Neural cell (in vitro differentiated cells): ENCODE data around the gene SHC2. TPM values are rescaled to one million over a fixed set of nuclear protein-coding genes. Genes with fewer than 3 reads are reported as not detected.

Experiments used
- H2AFZ ChIP-seq: fragments of 200-600, 300-800 bp; sonication (generic), shearing (Covaris generic); 2 replicates; pipeline ENCODE4 v1.6.0; 2014; ENCODE audit warnings: low read depth, mild to moderate bottlenecking, antibody characterized with exemption, low read length, moderate library complexity
- H3F3A ChIP-seq: fragments of 200-600 bp; shearing (Covaris generic); 2 replicates; pipeline ENCODE4 v1.6.1; 2016; ENCODE audit warnings: mild to moderate bottlenecking, moderate library complexity, mixed read lengths, antibody characterized with exemption, low read length; ENCODE audit not compliant: insufficient read depth, poor library complexity, severe bottlenecking
- H3K27ac ChIP-seq: fragments of 200-600, 300-800 bp; sonication (generic), shearing (Covaris generic); 2 replicates; pipeline ENCODE4 v1.5.1; 2014; ENCODE audit warnings: mild to moderate bottlenecking, low read length, moderate library complexity
- H3K27me3 ChIP-seq: fragments of 300-800, 200-600 bp; sonication (generic), shearing (Covaris generic); 2 replicates; pipeline ENCODE4 v1.6.0; 2014; ENCODE audit warnings: mild to moderate bottlenecking, low read depth, low read length, moderate library complexity; ENCODE audit not compliant: insufficient read depth
- H3K36me3 ChIP-seq: fragments of 300-800, 200-600 bp; sonication (generic), shearing (Covaris generic); 2 replicates; pipeline ENCODE4 v1.5.1; 2014; ENCODE audit warnings: mild to moderate bottlenecking, antibody characterized with exemption, low read length, moderate library complexity; ENCODE audit not compliant: insufficient read depth
- H3K4me2 ChIP-seq: fragments of 300-800, 200-600 bp; sonication (generic), shearing (Covaris generic); 2 replicates; pipeline ENCODE4 v1.6.0; 2014; ENCODE audit warnings: mild to moderate bottlenecking, low read length
- H3K4me3 ChIP-seq: fragments of 300-800, 200-600 bp; sonication (generic), shearing (Covaris generic); 2 replicates; pipeline ENCODE4 v1.5.1; 2014; ENCODE audit warnings: mild to moderate bottlenecking, low read length, moderate library complexity
- H3K79me2 ChIP-seq: fragments of 200-600 bp; shearing (Covaris generic); replicated peaks from 2 replicates; pipeline ENCODE4 v1.6.0; 2014; ENCODE audit warnings: mild to moderate bottlenecking, low read length, moderate library complexity; ENCODE audit not compliant: insufficient read depth
- H3K9ac ChIP-seq: fragments of 300-800, 200-600 bp; sonication (generic), shearing (Covaris generic); 2 replicates; pipeline ENCODE4 v1.6.1; 2016; ENCODE audit warnings: mild to moderate bottlenecking, low read length, mixed read lengths
- H3K9me2 ChIP-seq: fragments of 200-600 bp; shearing (Covaris generic); 2 replicates; pipeline ENCODE4 v1.6.1; 2016; ENCODE audit warnings: mild to moderate bottlenecking, low read length, mixed read lengths; ENCODE audit not compliant: insufficient read depth
- H3K9me3 ChIP-seq: fragments of 200-600, 300-800 bp; sonication (generic), shearing (Covaris generic); 2 replicates; pipeline ENCODE4 v1.6.1; 2016; ENCODE audit warnings: mild to moderate bottlenecking, mixed run types, low read length, moderate library complexity, mixed read lengths
- H4K20me1 ChIP-seq: fragments of 200-600 bp; shearing (Covaris generic); 2 replicates; pipeline ENCODE4 v1.6.1; 2016; ENCODE audit warnings: mild to moderate bottlenecking, mixed run types; ENCODE audit not compliant: insufficient read depth
- CTCF ChIP-seq: fragments of 450-650 bp; IDR thresholded peaks from 2 replicates; pipeline ENCODE4 v1.5.1; 2014; ENCODE audit warnings: antibody characterized with exemption, mild to moderate bottlenecking, moderate library complexity; ENCODE audit not compliant: poor library complexity, severe bottlenecking
- EP300 ChIP-seq: fragments of 450-650 bp; conservative IDR thresholded peaks from 2 replicates; pipeline ENCODE4 v1.6.1; 2014; ENCODE audit warnings: antibody characterized with exemption, mild to moderate bottlenecking, moderate library complexity; ENCODE audit not compliant: poor library complexity, severe bottlenecking
- EZH2 ChIP-seq: fragments of 200-600, 300-800 bp; shearing (Covaris generic), sonication (generic); IDR thresholded peaks from 2 replicates; pipeline ENCODE4 v1.6.1; 2014; ENCODE audit warnings: antibody characterized with exemption, low read length, borderline replicate concordance, mild to moderate bottlenecking; ENCODE audit not compliant: insufficient read depth, poor library complexity, severe bottlenecking
- POLR2AphosphoS5 ChIP-seq: IDR thresholded peaks from 2 replicates; pipeline ENCODE4 v1.6.1; 2012
- RAD21 ChIP-seq: fragments of 450-650 bp; conservative IDR thresholded peaks from 2 replicates; pipeline ENCODE4 v1.6.1; 2014; ENCODE audit warnings: antibody characterized with exemption, mild to moderate bottlenecking, moderate library complexity
- SMC3 ChIP-seq: fragments of 450-650 bp; conservative IDR thresholded peaks from 2 replicates; pipeline ENCODE4 v1.6.1; 2014; ENCODE audit warnings: antibody characterized with exemption, mild to moderate bottlenecking, moderate library complexity; ENCODE audit not compliant: poor library complexity
- TAF1 ChIP-seq: IDR thresholded peaks from 2 replicates; pipeline ENCODE4 v1.6.1; 2012; ENCODE audit warnings: low read depth
- polyA plus RNA-seq: library from polyadenylated mRNA; depleted of rRNA; stranded (reverse); fragments of >200 nt; gene quantifications from 2 replicates; pipeline ENCODE4 v1.2.3, GENCODE V29; 2014
- TF ChIP-seq, protein P1 (sequence below): IDR thresholded peaks from 2 replicates; pipeline ENCODE4 v1.6.1; 2012; ENCODE audit warnings: borderline replicate concordance

SHC2 gene
- polyA plus RNA-seq, 1 donor from 2014 or later: 75.8 TPM

GRCh38 chr19:418761-419671 is 41.8 kb downstream of the SHC2 start:
- Histone ChIP-seq H2AFZ (no peak overlapping the region), H3K9me3 (no peaks in the 10 kb centered on the region), H3K36me3 (no peaks in the 10 kb centered on the region), H3F3A (no peaks in the 10 kb centered on the region), H3K9me2 (no peaks in the 10 kb centered on the region), H3K27me3 (no peaks in the 10 kb centered on the region), H3K4me2 (no peak overlapping the region), H3K27ac (no peak overlapping the region), H3K79me2 (no peaks in the 10 kb centered on the region), H4K20me1 (no peaks in the 10 kb centered on the region), H3K9ac (no peak overlapping the region), H3K4me3 (no peak overlapping the region)
- no peak for TF ChIP-seq TAF1
- TF ChIP-seq SMC3: no peak
- TF ChIP-seq, protein P1, sequence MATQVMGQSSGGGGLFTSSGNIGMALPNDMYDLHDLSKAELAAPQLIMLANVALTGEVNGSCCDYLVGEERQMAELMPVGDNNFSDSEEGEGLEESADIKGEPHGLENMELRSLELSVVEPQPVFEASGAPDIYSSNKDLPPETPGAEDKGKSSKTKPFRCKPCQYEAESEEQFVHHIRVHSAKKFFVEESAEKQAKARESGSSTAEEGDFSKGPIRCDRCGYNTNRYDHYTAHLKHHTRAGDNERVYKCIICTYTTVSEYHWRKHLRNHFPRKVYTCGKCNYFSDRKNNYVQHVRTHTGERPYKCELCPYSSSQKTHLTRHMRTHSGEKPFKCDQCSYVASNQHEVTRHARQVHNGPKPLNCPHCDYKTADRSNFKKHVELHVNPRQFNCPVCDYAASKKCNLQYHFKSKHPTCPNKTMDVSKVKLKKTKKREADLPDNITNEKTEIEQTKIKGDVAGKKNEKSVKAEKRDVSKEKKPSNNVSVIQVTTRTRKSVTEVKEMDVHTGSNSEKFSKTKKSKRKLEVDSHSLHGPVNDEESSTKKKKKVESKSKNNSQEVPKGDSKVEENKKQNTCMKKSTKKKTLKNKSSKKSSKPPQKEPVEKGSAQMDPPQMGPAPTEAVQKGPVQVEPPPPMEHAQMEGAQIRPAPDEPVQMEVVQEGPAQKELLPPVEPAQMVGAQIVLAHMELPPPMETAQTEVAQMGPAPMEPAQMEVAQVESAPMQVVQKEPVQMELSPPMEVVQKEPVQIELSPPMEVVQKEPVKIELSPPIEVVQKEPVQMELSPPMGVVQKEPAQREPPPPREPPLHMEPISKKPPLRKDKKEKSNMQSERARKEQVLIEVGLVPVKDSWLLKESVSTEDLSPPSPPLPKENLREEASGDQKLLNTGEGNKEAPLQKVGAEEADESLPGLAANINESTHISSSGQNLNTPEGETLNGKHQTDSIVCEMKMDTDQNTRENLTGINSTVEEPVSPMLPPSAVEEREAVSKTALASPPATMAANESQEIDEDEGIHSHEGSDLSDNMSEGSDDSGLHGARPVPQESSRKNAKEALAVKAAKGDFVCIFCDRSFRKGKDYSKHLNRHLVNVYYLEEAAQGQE: no peak
- TF ChIP-seq EP300: no peak

DNA sequence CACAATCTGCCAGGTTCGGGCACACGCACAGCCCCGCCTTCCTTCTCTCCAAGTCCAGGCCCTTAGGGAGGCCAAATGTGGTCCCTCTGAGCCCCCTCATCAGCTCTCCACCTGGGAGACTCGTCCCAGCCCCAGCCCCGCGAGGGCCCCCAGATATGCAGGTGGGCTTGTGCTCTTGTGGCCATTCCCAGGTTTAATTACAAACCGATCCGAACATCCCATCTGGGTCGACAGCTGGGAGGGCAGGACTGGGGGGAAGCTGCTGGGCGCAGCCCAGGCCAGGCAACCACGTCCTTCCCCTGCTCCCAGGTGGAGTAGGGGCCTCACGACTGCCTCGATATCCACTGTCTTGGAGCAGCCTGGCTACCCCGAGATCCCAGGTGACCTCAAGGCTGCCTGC is 44.4 kb downstream of the SHC2 start:
- no peak overlapping the region for H2AFZ ChIP-seq
- H3K9ac ChIP-seq: no peak overlapping the region
- no peaks in the 10 kb centered on the region for H4K20me1 ChIP-seq
- no peaks in the 10 kb centered on the region for H3K9me2 ChIP-seq
- H3K4me3 ChIP-seq: no peak overlapping the region
- H3K79me2 ChIP-seq: no peaks in the 10 kb centered on the region
- H3K36me3 ChIP-seq: no peaks in the 10 kb centered on the region
- H3K27ac ChIP-seq: no peak overlapping the region
- H3F3A ChIP-seq: no peaks in the 10 kb centered on the region
- H3K4me2 ChIP-seq: no peak overlapping the region
- H3K9me3 ChIP-seq: no peaks in the 10 kb centered on the region
- TF ChIP-seq EP300: no peak
- no peak for TF ChIP-seq CTCF
- no peak for TF ChIP-seq TAF1
- no peak for TF ChIP-seq EZH2
- no peak for TF ChIP-seq RAD21
- TF ChIP-seq SMC3: no peak
- no peak for TF ChIP-seq POLR2AphosphoS5
- no peaks in the 10 kb centered on the region for H3K27me3 ChIP-seq
